Stimulated activated naive CD4-positive, alpha-beta T cell treated with Interleukin-2 at 50 U/mL for 16 hours (primary cell): ENCODE measurements around the gene EEF1E1.
A peak's percentile ranks its signal among the peaks of the same experiment; 100 is the strongest.

Experiments used
- DNase-seq: peaks from one replicate; lab custom pipeline; 2025; lab: John Stamatoyannopoulos, UW

Gene EEF1E1

DNA sequence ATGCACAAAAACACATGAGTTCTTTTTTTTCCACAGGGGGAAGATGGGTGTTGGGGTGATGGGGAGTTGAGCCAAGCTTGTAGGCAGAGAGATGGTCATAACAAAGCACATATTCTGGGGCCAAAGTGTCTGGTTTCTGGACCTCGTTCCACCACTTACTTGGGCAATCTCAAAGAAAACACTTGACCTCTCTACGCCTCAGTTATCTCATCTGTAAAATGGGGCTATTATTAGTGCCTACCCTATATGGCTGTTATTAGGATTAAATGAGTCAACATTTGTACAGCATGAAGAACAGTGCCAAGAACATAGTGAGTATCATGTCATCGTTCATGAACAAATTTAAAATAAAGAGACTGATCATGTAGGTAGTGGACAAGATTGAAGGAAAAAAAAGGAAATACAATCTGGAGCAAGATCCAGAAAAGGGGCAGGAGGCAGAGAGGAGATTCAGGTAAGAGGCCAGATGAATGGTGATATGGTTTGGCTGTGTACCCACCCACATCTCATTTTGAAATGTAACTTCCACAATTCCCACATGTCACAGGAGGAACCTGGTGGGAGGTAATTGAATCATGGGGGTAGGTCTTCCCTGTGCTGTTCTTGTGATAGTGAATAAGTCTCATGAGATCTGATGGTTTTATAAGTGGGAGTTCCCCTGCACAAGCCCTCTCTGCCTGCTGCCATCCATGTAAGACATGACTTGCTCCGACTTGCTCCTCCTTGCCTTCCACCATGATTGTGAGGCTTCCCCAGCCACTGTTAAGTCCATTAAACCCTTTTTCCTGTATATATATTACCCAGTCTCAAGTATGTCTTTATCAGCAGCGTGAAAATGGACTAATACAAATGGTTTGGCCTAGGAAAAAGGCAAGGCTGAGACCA, 14.2 kb downstream of the EEF1E1 start:
- no peak for DNase-seq

DNA sequence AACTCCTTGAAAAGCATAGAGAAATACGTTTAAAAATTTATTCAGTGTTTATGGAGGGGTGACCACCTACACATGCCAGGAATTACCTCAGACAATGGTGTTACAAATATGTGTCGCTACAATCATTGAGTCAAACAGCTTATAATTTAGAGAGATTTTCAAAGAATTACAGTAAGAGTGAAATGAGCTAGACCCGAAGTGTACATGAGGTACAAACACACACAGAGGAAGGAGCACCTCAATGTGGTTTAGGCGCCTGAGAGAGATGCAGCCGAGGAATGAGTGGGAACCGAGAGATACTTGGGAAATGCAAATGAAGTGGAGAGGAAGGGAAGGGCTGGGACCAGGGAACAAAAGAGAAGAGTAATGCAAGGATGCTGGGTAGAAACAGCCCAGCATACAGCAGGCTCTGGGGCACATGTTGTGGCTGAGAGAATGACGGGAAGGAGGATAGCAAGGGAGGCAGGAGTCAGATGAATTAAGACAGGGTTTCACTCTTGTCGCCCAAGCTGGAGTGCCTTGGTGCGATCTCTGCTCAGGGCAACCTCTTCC, 15.5 kb downstream of the EEF1E1 start:
- DNase-seq, result no peak

DNA sequence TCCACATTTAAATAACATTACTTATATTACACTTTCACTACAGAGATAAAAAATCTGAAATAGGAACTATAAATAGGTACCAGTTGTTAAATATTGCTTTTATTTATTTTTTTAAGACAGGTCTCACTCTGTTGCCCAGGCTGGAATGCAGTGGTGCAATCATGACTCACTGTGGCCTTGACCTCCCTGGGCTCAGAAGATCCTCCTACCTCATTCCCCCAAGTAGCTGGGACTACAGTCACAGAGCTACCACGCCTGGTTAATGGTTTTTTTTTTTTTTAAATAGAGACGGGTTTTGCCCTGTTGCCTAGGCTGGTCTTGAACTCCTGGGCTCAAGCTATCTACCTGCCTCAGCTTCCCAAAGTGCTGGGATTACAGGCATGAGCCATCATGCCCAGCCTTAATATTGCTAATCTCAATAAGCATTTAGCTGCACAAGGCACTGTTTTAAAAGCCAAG, 17.3 kb downstream of the EEF1E1 start:
- no peak for DNase-seq

DNA sequence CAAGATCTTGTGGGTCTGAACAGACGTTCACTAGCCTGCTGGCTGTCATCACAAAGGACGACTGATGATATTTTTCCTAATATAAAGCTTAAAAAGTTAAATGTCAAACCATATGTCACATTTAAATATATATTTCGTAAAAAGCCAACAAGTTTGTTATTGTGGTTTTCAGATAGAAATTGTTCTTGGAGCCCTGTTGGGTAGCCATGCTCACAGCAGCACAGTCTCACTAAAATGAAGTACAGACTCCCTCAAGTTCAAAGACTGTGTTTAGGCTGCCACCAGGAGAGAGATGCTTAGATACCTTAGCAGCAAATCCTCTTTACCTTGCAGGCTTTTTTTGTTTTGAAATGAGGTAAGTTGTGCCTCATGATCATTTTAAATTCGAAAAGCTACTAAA, 17.8 kb downstream of the EEF1E1 start:
- DNase-seq, result no peak

DNA sequence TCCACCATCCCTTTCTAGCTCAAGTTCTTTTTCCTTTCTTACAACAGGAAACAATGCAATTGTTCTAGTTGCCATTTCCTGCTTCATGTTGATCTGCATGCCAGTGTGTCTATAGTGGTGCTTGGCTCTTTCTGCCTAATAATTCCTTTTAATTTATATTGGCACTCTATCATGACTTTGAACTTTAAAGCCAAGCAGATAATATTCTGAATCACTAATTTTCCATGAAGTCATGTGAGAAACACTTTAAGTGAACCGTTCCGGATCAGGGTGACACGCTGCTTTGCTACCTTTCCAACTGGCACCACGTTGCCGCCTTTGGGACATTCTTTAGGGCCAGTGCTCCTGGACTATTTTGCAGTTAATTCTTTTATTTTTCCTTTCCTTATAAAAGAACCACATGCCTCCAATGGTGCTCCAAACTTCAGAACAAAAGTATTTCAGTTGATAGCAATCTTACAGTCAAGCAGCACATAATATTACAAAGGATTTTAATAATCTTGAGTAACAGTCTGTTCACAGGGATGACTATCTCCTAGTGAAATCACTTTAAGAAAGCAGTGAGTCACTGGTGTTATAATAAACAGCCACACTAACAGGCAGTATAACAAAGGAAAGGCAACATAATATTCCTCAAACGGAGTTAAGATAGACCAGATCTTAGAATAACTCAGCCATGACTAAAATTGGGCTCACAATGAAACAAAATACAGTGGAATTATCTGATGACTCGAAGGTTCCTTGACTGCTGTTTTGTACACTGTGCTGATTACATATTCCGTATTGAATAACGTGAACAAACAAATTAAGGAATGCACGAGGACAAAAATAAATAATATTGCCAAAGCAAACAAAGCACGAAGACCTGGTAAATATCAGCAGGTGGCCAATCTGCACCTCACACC, 19.1 kb downstream of the EEF1E1 start:
- DNase-seq, result no peak

DNA sequence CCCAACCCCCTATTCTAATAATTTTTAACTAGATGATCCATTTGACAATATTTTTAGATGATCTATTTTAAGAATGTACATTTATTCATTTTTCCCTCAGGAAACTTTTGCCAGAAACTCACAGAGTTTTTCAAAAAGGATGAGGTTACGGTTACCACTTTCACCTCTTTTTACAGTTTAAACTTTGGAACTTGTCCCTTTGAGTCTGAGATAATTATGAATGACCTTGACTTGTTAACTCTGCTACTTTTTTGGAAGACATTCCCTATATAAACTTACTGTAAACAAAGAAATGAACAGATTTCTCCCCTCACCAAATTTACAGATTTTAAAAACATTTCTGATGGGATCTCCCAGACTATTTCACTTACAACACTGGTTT, 19.8 kb downstream of the EEF1E1 start:
- DNase-seq, result no peak

DNA sequence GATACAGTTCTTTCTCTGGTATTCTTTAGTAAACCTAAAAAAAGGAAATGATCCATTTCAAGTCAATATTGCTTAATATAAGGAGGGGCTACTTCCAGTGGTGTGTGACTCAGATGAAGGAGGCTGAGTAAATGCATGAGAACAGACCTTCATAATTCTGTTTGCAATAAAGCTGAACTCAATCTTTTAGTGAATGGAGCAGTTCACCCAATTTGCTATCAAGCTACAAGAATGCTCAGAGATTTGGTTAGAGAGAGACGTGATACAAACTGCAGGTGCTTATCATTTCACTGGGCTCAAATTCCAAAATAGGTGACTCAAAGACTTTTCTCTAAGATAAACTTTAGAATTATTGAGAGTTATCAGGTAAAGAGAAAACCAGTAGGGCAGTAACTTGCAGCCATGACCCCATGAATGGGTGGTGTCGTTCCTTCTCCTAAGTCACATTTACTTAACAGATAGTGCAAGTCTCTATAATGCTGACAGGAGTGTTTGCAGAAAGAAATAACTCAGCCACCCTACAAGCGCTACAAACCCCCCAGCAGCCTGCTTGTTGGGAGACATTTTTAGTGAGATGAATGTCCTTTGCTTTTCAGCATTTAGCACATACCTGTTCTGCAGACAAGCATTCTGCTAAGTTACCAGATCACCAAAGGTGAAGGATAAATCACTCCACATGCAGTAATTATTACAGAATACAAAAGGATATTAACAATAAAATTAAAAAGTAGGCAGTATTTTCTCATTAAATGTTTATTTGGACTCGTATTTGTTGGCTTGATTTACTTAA, 21.8 kb downstream of the EEF1E1 start:
- DNase-seq, result no peak

DNA sequence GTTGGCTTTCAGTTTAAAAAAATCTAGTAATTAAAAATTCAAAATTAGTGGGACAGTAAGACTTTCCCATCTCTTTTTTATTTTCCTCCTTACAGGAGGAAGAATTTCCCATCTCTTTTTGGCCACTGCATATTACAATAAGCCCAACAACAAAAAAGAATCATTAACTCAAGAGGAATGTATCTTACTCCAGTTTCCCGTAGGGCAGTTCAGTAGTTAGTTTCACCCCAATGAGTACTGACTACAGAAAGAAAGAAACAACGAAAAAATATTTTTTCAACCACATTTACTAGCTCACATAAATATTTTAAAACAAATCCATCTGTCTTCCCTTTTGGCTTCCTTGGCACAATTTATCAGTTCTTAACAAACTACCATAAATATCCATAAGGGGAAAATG, 23.2 kb downstream of the EEF1E1 start:
- no peak for DNase-seq

DNA sequence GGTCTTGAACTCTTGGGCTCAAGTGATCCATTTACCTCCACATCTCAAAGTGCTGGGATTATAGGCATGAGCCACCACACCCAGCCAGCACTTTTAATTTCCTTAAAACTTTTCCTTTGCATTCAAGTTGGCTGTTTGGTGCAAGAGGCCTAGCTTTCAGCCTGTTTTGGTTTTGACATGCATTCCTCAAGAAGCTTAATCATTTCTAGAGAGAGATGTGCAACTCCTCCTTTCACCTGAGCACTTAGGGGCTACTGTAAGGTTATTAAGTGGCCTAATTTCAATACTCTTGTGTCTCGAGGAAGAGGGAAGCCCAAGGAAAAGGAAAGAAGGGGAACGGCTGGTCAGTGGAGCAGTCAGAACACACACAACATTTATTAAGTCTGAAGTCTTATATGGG, 24.4 kb downstream of the EEF1E1 start:
- DNase-seq, result no peak

DNA sequence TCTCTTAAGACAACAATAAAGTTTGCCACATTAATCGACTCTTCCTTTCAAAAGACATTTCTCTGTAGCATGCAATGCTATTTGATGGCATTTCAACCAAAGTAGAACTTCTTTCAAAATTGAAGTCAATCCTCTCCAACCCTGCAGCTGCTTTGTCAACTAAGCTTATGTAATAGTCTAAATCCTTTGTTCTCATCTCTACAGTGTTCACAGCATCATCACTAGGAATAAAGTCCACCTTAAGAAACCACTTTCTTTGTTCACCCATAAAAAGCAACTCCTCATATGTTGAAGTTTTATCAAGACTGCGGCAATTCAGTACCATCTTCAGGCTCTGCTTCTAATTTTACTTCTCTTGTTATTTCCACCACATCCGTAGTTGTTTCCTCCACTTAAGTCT, 26.6 kb downstream of the EEF1E1 start:
- no peak for DNase-seq

DNA sequence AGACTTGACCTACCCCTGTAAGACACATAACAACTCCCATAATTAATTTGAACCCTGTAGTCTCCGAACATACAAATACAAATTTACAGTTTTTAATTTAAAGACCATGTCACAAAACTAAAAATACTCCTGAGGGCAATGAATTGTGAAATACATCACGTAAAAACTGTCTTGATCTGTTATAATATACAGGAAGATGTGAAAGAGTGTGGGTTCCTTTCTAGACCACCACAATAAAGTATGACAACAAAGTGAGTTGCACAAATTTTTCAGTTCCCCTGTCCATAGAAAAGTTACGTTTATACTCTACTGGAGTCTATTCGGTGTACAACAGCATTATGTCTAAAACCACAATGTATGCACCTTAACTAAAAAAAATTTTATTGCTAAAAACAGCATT, 27.2 kb downstream of the EEF1E1 start:
- no peak for DNase-seq

DNA sequence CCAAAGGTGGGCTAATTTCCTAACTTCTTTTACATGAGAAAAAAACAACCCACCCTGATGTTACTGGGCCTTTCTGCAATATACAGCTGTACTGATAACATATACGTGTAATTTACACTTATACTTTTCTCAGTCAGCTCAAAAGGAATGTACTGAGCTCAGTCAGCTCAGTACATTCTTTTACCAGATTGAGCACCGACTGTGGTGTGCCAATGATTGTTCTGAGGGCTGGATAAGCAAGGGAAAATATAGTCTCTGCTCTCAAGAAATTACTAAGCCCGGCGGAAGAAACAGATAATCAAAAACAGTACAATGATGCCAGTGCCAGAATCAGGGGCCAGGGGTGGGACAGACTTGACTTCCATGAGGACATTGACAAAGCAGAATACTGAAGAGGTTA, 28.1 kb downstream of the EEF1E1 start:
- DNase-seq, result no peak

DNA sequence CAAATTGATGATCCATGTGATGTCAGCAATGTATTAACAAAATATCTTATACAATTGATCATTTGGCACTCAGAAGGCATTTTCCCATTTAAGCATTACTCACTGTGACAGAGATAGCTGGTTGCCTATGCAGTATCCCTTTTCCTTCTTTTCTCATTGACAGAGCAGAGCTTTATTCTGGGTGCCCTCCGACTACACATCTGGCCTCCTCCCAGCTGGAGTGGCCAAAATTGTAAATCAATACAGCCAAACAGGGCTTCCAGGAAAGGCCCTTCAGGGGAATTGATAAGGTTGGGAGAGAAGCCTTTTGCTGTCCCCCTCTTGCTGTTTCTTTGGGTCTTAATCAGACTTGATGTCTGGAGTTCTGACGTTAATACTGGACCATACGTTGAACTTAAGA, 28.6 kb downstream of the EEF1E1 start:
- DNase-seq, result no peak

DNA sequence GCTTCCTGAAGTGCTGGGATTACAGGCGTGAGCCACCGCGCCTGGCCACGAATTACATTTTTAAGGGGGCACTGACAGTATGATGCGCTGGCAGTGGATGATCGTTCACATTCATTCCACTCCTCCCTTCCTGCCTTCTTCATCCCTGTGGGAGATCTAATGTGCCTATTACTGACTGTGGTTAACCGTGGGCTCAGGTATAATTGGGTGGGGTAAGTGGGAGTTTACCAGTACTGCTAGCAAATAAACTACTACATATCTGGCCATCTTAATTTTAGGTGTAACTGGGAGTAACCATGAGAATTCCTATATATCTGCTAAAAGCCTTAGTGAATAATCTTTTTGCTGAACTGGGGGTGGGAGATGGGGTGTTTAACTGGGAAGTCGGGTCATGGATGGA, 31.6 kb downstream of the EEF1E1 start:
- no peak for DNase-seq

DNA sequence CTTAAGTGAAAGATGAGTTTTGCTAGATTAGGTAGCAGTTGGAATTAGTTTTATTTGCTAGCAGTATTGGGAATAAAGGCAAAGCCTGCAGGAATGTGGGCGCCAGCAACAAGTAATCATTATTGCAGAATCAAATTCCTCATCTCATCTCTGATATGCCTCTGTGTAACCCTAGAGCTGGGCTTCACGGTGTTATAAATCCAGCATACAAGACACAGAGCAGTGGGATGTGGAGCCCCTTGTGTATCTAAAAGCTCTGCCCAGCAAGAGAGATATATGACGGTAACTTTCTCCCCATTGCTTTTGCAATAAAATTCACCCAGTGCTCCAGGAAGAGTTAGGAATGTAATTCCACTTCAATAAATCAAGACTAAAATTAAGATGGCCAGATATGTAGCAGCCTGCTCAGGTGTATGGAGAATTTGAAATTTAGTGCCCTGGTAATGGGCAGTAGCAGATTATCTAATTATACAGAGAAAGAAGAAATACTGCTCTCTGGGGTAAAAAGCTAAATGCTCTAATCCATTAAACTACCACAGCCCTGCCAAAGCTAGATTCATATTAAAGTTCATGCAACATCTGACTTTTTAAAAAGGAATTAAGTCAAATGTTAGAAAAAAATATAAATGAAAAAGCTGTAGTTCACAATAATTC, 32.6 kb downstream of the EEF1E1 start:
- DNase-seq, result no peak

DNA sequence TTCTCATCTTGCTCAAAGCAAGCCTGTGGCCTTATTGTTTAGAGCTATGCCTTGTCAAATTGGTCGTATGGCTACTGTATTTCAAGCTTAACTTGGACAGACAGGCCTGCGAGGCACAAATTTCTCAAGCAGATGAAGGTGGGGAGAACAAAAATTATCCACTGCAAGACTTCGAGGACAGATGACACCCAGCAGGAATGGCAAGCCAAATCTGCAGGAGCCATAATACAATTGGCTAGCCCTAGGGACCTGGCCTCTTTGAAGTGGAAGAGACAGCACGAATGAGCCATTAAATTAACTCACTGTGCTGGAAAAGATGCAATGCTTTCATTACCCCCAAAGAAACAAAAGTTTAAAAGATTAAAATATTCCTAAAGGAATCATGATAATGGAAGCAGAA, 33.2 kb downstream of the EEF1E1 start:
- DNase-seq, result no peak

DNA sequence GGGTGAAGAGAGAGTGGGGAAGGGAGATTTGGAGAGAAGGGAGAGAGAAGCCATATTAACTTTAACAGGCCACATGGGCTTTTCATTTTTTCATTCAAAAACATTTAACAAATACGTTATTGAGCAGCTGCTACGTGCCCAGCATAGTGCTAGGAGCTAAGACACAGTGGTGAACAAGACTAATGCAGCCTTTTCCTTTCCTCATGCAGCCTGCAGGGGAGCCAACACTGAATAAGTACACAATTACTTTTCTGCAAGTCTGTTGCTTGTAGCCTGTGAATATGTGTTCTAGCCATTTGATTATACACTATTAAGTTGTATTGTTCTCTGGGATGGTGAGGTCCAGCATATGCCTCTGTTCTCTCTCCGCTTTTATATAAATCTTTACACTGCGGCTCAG, 36.2 kb downstream of the EEF1E1 start:
- DNase-seq, result no peak

DNA sequence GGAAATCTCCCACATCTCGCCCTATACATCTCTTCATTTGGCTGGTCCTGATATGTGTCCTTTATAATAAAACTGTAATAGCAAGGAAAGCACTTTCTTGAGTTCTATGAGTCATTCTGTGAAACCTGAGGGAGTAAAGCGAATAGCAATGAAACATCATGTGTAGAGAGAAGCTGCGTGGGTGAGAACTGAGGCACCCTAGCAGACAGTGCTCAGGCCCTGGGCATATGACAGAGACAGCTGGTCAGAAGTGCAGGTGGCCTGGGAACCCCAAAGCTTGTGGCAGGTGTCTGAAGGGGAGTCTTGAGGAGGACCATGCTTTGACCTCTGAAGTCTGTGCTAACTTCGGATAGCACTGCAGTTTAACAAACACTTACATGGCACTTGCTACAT, 36.8 kb downstream of the EEF1E1 start:
- peak; percentile 15 for DNase-seq

DNA sequence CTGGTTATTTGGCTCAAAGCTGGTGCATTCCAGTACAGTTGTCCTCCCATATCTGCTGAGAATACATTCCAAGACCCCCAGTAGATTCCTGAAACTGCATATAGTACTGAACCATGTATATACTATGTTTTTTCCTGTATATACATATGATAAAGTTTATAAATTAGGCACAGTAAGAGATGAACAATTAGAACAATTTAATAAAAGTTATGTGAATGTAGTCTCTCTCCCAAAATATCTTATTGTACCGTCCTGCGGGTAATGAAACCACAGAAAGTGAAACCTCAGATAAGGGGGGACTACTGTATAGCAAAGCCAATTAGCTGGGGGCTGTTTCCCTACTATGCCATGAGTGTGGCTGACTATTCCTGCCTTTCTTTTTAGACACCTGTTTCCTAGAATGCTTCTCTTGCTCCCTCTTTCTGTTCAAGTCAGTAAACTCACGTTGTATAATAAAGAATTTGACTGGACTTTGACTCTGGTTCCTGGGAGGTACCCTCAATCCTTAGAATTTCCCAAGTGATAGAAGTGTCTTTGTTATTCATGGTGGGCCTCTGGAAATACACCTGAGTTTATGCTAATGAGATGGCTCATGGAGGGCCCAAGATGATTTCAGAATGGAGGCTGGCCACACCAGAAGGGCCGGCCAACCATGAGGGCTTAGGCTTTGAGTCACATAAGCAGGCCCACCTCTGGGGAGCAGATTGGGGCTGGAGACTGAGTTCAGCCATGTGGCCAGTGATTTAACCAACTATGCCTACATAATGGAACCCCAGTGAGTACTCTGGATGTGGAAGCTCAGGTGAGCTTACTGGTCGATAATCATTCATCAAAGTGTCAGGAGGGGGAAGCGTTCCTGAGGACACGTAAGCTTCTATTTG, 37.5 kb downstream of the EEF1E1 start:
- DNase-seq, result no peak
